Stimulated activated CD4-positive, alpha-beta T cell treated with anti-CD3 and anti-CD28 coated beads, Interleukin-1b, Interleukin-23, amount 100 ng/mL, for 24 hours (primary cell): ENCODE measurements around the gene ANKS1B.

Experiments
- DNase-seq, 4 experiments: peaks; one replicate each; pipeline ENCODE4 v3.0.0-alpha.2; 2020; ENCODE audit warnings: low read depth in 4 of 4, low spot score in 1 of 4

ANKS1B gene

DNA sequence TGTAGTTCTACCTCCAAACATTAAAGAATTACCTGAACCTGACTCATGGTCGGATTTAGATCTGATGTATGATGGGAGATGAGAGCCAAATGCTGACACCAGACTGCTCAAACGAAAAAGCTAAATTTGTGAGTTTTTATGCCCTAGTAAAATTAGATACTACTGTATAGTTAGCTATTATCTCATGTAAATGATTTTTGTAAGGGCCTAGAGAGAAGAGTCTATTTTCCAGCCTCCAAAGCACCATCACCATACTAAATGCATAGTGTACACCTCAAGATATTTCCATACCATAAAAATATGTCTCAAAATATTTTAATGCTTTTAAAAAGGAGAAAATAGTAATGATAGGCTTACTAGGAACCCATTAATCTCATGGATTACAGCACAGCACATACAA is 18.3 kb downstream of the ANKS1B start:
- DNase-seq = no peak

GRCh38 chr12:99960311-99960710 is 24.4 kb downstream of the ANKS1B start:
- no peak for DNase-seq

- no peak for DNase-seq
Measured at GRCh38 chr12:99959549-99960170, 25.1 kb downstream of the ANKS1B start.

DNA sequence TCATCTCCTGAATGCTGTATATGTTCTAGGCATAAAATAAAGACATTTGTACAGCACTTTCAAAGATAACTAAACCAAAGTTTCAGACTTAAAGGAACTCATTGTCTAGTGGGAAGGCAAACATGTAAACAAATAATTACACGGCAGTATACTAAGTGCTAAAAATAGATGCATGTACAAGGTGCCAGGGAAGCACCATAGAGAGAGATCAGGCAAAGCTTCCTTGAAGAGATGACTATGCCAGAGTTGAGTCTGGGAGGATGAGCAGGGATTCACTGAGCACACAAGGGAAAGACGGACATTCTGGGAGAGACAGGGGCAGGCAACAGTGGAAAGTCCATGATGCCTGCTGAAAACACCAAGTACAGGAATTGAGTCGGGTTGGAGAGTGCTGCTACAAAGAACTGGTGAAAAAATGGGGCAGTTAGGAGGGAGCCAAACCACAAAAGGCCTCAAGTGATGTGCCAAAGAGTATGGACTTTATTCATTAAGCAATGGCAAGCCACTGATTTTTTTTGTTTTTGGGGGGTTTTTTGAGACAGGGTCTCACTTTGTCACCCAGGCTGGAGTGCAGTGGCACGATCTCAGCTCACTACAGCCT is 26.8 kb downstream of the ANKS1B start:
- no peak for DNase-seq

DNA sequence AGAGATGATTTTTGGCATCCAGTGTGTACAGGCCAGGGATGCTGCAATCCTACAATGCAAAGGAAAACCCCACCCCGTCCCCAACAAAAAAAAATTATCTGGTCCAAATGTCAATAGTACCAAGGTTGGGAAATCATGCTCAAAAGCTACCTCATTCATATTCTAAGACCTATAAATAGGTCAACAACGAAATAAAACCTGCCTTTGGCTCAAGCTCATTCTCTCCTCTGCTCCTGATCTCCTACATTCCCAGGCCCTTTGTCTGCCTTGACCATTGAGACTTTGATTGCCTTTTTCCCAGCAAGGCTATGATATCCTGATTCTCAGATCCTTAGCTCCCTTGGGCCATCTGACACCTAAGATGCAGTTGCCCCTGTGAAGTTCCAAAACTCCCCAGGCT is 30.0 kb downstream of the ANKS1B start:
- no peak for DNase-seq

DNA sequence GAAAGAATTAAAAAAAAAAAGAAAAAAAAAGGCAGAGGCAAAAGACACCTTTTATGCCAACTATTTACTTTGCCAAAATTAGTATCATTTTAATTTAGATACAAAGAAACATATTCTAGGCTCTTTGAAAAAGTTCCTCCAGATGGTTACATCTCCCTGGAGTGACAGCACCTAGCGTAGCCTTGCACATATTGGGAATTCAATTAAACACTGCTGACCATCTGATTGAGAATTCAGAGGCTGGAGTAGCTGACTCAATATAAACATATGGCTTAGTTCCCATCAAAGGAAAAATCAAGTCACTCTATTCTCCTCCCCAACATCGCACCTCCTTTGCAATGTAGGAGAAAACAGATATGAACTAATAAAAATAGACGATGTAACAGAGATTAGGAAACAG is 36.4 kb downstream of the ANKS1B start:
- DNase-seq = no peak

- DNase-seq = no peak
Measured at GRCh38 chr12:99946131-99946530, 38.6 kb downstream of the ANKS1B start.

GRCh38 chr12:99935608-99936007 is 49.1 kb downstream of the ANKS1B start:
- DNase-seq = no peak

GRCh38 chr12:99926511-99927169 is 58.1 kb downstream of the ANKS1B start:
- no peak for DNase-seq

GRCh38 chr12:99920353-99920960 is 64.3 kb downstream of the ANKS1B start:
- no peak for DNase-seq

GRCh38 chr12:99917711-99918402 is 66.9 kb downstream of the ANKS1B start:
- no peak for DNase-seq

- DNase-seq = no peak
Measured at GRCh38 chr12:99916555-99916954, 68.2 kb downstream of the ANKS1B start.

DNA sequence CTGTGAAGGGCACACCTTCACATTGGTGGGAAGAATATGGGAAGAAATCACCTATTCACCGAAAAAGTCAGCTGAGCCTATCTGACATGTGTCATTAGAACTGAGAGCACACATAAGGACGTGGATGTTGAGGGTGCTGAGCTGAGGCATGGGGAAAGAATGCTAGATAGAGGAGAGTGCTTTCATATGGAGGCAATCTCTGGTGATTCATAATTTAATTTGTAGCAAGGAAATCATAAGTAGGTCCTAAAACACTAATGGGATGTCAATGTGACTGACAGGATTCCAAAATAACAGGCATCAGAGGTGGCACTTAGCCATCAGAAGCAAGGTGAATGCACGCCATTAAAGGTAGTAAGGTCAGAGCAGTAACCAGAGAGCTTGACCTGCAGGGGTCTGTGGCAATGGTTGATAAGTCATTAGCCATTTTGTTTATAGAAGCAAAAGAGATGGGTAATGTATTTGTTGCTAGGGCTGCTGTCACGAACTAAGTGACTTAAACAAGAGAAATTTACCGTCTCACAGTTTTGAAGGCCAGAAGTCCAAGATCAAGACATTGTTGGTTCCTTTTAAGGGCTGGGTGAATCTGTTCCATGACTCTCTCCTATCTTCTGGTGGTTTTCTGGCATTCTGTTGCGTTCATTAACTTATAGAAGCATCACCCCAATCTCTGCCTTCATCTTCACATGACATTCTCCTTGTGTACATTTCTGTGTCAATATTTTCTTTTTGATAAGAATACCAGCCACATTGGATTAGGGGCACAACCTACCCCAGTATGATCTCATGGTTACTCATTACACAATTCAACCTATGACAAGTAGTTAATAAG is 69.3 kb downstream of the ANKS1B start:
- no peak for DNase-seq

- DNase-seq = no peak
Measured at GRCh38 chr12:99914206-99914605, 70.5 kb downstream of the ANKS1B start.

GRCh38 chr12:99911967-99912366 is 72.8 kb downstream of the ANKS1B start:
- no peak for DNase-seq

- DNase-seq = no peak
Measured at GRCh38 chr12:99911081-99911480, 73.7 kb downstream of the ANKS1B start.

GRCh38 chr12:99910342-99910741 is 74.4 kb downstream of the ANKS1B start:
- no peak for DNase-seq

GRCh38 chr12:99906786-99907579 is 77.8 kb downstream of the ANKS1B start:
- DNase-seq = no peak

GRCh38 chr12:99901181-99901580 is 83.6 kb downstream of the ANKS1B start:
- DNase-seq = no peak

DNA sequence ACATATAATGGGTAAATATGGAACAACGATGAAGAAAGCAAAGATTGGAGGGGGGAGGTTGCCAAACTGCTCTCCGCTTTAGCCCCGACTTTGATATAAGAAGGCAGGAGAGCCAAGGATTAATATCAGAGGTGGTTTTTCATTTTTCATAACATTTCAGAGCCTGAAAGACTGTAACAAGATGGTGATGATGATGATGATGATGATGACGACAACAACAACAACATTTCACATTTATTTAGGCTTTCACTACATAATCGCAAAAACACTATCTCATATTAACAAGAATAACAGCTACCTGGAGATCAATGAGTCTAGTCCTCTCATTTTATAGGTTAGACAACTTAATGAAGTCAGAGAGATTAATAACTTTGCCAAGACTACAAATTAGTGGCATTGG is 86.1 kb downstream of the ANKS1B start:
- DNase-seq = no peak
